ENCODE data around the gene LRFN3. TPM values are rescaled to one million over a fixed set of nuclear protein-coding genes. Genes with fewer than 3 reads are reported as not detected.

Gene LRFN3
- total RNA-seq, 4 donors from 2014 or later, result 12.1 to 48.6 (median 16.6) TPM

DNA sequence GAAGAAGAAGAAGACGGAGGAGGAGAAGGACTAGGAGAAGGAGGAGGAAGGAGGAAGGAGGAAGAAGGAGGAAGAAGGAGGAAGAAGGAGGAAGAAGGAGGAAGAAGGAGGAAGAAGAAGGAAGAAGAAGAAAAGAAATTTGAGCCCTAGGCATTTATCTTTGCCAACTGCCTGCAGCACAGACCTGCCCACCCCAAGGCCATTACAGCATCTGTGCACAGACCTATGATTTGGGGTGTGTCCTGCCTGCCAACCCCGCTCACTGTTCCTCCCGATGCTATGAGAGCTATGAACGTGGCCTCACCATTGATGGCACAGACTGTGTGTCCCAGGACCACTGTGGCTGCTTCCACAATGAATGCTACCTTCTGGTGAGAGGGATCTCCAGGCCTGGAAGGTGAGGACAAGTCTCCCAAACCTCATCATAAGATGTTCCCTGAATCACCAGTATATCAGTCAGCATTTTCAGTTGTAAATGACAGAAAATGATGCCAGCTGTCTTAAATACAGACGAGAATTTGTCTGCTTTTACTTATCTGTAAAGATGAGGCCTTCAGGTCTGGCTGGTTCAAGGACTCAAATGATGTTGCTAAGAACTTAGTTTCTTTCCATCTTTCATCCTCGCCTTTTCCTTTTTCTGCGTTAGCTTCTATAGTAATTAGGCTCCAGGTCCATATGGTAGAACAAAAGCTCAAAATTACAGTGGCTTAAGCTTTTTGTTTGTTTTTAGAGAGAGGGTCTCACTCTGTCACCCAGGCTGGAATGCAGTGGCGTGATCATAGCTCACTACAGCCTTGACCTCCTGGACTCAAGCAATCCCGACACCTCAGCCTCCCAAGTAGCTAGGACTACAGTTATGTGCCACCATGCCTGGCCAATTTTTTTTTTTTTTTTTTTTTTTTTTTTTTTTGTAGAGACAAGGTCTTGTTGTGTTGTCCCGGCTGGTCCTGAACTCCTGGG is 54.9 kb downstream of the LRFN3 start:
- Histone ChIP-seq H3K4me3 (no peak overlapping the region), H3K36me3 (no peaks in the 10 kb centered on the region), H3K9me3 (no peaks in the 10 kb centered on the region), H3K27ac (no peak overlapping the region), H3K27me3 (peaks cover 30% of the 10 kb centered on the region), H3K4me1 (peaks cover 5 to 25% (median 20%) of the 10 kb centered on the region in 4 donors)
- TF ChIP-seq EP300 (IDR thresholded peaks at IDR 0.05; ENCODE audit: low read depth), result no peak
- TF ChIP-seq, protein P1, sequence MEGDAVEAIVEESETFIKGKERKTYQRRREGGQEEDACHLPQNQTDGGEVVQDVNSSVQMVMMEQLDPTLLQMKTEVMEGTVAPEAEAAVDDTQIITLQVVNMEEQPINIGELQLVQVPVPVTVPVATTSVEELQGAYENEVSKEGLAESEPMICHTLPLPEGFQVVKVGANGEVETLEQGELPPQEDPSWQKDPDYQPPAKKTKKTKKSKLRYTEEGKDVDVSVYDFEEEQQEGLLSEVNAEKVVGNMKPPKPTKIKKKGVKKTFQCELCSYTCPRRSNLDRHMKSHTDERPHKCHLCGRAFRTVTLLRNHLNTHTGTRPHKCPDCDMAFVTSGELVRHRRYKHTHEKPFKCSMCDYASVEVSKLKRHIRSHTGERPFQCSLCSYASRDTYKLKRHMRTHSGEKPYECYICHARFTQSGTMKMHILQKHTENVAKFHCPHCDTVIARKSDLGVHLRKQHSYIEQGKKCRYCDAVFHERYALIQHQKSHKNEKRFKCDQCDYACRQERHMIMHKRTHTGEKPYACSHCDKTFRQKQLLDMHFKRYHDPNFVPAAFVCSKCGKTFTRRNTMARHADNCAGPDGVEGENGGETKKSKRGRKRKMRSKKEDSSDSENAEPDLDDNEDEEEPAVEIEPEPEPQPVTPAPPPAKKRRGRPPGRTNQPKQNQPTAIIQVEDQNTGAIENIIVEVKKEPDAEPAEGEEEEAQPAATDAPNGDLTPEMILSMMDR (IDR thresholded peaks at IDR 0.05), result no peak
- TF ChIP-seq POLR2AphosphoS5 (IDR thresholded peaks at IDR 0.05), result no peak
- no peak for TF ChIP-seq POLR2A (IDR thresholded peaks at IDR 0.05)
- in situ Hi-C loops (cut with MboI; ENCODE audit: low pct_ligation_motif_present in 1 of 4, low pct_unique_long_range_greater_than_20kb in 1 of 4, low sequenced_read_pairs in 3 of 4) (no loop called here), intact Hi-C loops (cut with DNase I; ENCODE audit: low total_unique reads) (no loop called here)
- WGBS, 2 donors (ENCODE audit: low coverage in 1 of 2), result 79 to 83% methylated on average over 4 to 10 of the region's 10 CpGs
- DNase-seq, result no peak

DNA sequence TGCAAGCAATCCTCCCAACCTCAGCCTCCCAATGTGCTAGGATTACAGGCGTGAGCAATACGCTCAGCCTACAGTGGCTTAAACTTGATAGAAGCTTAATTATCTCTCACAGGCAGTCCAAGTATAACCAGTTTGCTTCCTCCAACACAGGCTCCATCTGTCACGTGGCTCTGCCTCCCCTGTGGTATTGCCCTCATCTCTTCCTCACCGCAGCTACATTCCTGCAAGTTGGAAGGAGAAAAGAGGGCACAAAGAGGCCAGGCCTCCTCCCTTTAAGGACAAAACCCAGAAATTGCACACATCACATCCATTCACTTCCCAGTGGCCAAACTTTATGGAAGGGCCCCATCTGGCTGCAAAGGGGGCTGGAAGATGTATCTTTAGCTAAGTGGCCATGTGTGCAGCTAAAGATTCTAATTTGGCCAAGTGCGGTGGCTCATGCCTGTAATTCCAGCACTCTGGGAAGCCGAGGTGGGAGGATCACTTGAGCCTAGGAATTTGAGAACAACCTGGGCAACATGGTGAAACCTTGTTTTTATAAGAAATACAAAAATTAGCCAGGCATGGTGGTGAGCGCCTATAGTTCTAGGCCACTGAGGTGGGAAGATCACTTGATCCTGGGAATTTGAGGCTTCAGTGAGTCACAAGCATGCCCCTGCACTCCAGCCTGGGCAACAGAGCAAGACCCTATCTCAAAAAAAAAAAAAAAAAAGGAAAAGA is 55.7 kb downstream of the LRFN3 start:
- no peak overlapping the region for H3K4me3 ChIP-seq
- in situ Hi-C loops (cut with MboI; ENCODE audit: low pct_ligation_motif_present in 1 of 4, low pct_unique_long_range_greater_than_20kb in 1 of 4, low sequenced_read_pairs in 3 of 4), result no loop called here
- H3K9me3 ChIP-seq, result no peaks in the 10 kb centered on the region
- TF ChIP-seq, protein P1 (IDR thresholded peaks at IDR 0.05), result no peak
- TF ChIP-seq POLR2A (IDR thresholded peaks at IDR 0.05), result no peak
- no peak for TF ChIP-seq POLR2AphosphoS5 (IDR thresholded peaks at IDR 0.05)
- TF ChIP-seq EP300 (IDR thresholded peaks at IDR 0.05; ENCODE audit: low read depth), result no peak
- intact Hi-C loops (cut with DNase I; ENCODE audit: low total_unique reads), result no loop called here
- H3K36me3 ChIP-seq, result no peaks in the 10 kb centered on the region
- no peak overlapping the region for H3K27ac ChIP-seq
- WGBS, 2 donors (ENCODE audit: low coverage in 1 of 2), result 80 to 82% methylated on average over 2 to 7 of the region's 7 CpGs
- H3K4me1 ChIP-seq, result peaks cover 13 to 30% (median 24%) of the 10 kb centered on the region in 4 donors
- H3K27me3 ChIP-seq, result peaks cover 22% of the 10 kb centered on the region
- DNase-seq, result no peak

GRCh38 chr19:35992907-35993765 is 57.0 kb downstream of the LRFN3 start:
- H3K36me3 ChIP-seq, result no peaks in the 10 kb centered on the region
- intact Hi-C loops (cut with DNase I; ENCODE audit: low total_unique reads) (no loop called here), in situ Hi-C loops (cut with MboI; ENCODE audit: low pct_ligation_motif_present in 1 of 4, low pct_unique_long_range_greater_than_20kb in 1 of 4, low sequenced_read_pairs in 3 of 4) (no loop called here)
- peaks cover 13 to 26% (median 20%) of the 10 kb centered on the region in 4 donors for H3K4me1 ChIP-seq
- no peaks in the 10 kb centered on the region for H3K9me3 ChIP-seq
- H3K4me3 ChIP-seq, result no peak overlapping the region
- no peak overlapping the region for H3K27ac ChIP-seq
- 84 to 92% methylated on average over 5 to 8 of the region's 8 CpGs for WGBS, 2 donors (ENCODE audit: low coverage in 1 of 2)
- peaks cover 9% of the 10 kb centered on the region for H3K27me3 ChIP-seq
- DNase-seq, result no peak
- TF ChIP-seq, protein P1 (IDR thresholded peaks at IDR 0.05), result no peak
- TF ChIP-seq EP300 (IDR thresholded peaks at IDR 0.05; ENCODE audit: low read depth), result no peak
- TF ChIP-seq POLR2A (IDR thresholded peaks at IDR 0.05), result no peak
- no peak for TF ChIP-seq POLR2AphosphoS5 (IDR thresholded peaks at IDR 0.05)

Measured in transverse colon (tissue), 4 donors.